ENCODE measurements around the gene NEU4.
"Not testable (repeated sequence)": the region's sequence is repeated elsewhere in the genome, so short reads cannot be mapped to it uniquely, and the experiment has no call there.

NEU4 gene

GRCh38 chr2:241775223-241776177 lies 33.5 kb upstream of the NEU4 start:
- no peak for DNase-seq (ENCODE audit: low read depth)

DNA sequence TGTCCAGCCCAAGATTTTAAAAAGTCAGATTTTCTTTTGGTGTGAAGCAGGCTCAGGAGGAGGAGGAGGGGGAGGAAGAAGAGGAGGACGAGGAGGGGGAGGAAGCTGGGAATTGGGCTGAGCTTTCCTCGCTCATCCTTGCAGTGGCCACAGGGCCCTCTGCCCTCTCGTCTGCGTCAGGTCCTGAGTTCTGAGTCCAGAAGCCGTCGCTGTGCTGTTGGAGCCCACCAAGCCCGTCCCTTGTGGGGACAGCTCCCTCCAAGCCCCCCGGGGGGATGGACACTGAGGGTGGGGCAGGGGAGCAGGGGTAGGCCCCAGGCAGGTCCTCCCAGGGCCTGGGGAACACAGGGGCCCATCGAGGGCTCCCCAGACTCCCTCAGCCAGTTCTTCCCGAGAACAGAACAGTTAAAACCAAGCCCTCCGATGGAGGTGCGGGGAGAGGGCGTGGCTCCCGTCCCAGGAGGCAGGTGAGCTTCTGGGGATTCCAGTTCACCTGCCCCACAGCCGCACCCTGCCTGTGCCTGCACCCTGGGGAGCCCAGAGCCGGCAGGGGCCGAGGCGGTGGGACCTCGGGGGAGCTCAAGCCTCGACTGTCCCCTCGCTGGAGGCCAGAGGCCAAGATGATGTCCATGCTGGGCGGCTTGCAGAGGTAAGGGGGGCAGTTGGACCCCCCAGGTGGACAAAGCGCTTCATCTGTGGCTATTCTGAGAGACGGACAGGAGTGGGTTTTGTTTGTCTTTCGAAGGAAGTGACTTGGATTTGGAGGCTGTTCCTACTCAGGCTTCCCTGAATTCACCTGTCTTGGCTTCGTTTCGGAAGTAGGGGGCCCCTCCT lies 32.4 kb upstream of the NEU4 start, which contains the start of gene GAL3ST2:
GAL3ST2 (plus strand) TSS at position 487 of the 834 bp plus-strand sequence; CDS start at position 621, 134 bp downstream.
- no peak for DNase-seq (ENCODE audit: low read depth)

DNA sequence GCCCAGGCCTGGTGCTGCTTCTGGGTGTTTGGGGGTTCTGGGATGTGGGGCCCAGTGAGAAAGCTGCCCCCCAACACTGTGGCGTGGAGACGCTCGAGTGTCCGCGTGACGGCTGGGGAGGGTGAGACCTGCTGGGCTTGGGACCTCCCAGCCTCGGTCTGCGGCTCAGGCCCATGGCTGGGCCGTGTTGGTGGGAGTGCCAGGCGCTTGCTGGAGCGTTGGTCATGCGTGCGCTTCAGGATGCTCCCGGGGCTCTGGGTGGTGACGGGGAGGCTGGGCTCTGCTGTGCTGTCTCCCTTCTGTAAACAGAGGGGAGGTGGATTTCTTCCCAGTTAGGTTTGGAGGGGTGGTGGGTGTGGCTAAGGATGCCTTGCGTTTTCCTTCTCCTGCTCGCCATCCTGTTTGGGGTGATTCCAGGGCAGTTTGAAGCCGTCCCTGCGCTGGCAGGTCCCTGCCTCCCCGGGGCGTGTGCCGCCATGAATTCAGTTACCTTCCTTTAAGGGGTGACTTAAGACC lies 31.8 kb upstream of the NEU4 start:
- DNase-seq (ENCODE audit: low read depth), result no peak

- DNase-seq (ENCODE audit: low read depth), result no peak
Observed at GRCh38 chr2:241777686-241778627, 31.0 kb upstream of the NEU4 start.

GRCh38 chr2:241780939-241781569 lies 27.9 kb upstream of the NEU4 start:
- DNase-seq (ENCODE audit: low read depth), result no peak

GRCh38 chr2:241782053-241782452 lies 26.9 kb upstream of the NEU4 start:
- not testable (repeated sequence) for DNase-seq (ENCODE audit: low read depth)

GRCh38 chr2:241788135-241788534 lies 20.9 kb upstream of the NEU4 start:
- no peak for DNase-seq (ENCODE audit: low read depth)

DNA sequence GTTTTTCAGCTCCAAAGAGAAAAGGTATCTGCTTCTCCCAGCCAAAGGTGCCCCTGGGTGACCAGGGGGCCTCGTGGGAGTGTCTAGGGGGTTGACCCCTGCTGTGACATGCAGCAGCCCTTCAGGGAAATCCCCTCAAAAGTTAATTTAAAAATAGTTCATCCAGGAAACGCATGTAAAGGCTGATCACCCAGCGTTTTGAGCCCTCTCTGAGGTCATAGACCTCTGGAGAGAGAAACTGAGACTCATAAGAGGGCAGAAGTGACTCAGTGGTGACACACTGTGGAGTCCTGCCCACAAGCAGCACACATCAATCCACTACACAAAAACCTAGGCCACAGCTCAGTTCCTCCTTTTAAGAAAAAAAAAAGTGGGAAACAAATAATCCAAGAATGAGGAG lies 20.4 kb upstream of the NEU4 start:
- no peak for DNase-seq (ENCODE audit: low read depth)

DNA sequence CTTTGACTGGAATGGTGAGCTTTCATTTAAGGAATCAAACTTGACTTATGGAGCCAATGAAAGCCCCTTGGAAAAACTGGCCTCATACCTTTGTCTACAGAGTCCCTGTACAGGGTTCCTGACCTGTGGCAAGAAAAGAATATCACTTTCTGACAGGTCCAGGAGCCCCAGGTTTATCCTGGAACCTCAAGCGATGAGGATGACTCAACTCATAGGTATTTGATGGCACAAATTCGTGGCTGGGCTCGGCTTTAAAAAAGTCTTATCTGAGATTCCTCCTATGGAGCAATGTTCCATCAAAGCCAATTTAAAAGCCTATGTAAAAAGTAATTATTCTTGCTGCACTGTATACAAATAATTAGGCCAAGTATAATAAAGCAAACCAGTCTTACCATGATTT lies 17.6 kb upstream of the NEU4 start:
- DNase-seq (ENCODE audit: low read depth), result not testable (repeated sequence)

- DNase-seq (ENCODE audit: low read depth), result no peak
Observed at GRCh38 chr2:241793385-241793784, 15.6 kb upstream of the NEU4 start.

- DNase-seq (ENCODE audit: low read depth), result no peak
Observed at GRCh38 chr2:241794250-241794823, 14.7 kb upstream of the NEU4 start.

DNA sequence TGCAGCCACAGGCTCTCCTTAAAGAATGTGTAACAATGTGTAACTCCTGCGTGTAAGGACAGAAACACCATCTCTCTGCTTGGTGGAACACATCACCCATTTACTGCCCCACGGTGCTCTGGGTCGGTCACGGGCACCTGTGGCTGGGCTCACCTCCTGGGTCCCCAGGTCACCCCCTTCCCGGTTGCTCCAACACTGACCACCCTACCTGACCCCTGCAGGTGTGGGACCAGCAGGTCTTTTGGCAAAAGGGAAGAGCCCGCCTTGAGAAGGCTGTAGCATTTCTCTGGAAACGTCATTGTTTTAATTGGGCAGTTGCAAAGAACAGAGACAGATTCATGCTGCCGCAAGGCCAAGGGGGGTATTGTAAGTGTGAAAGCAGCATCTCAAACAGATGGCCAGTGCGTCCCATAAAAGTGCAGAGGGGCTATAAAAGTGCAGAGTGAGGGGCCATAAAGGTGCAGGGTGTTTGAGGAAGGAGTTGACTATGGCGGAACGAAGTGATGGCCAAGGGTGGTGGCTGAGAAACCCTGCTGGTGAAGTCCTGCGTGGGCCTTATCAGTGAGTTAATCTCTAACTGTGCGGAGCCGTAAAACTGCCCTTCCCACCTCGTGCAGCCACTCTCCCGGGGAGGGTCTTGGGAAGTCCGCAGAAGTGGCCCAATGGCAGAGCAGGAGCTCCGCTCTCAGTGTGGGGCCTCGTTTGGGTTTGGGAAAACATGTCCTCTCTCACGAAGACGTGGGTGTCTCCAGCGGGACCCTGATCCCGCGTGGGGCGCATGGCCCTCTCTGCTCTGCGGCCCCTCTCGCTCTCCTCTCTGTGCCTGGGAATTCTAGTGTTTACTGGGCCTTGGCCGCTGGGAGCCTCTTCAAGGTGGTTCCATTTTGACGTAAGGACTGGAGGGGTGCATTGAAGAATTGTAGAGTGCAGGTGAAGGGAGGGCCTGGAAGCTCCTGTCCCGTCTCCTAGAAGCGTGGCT lies 13.7 kb upstream of the NEU4 start:
- DNase-seq (ENCODE audit: low read depth), result no peak

DNA sequence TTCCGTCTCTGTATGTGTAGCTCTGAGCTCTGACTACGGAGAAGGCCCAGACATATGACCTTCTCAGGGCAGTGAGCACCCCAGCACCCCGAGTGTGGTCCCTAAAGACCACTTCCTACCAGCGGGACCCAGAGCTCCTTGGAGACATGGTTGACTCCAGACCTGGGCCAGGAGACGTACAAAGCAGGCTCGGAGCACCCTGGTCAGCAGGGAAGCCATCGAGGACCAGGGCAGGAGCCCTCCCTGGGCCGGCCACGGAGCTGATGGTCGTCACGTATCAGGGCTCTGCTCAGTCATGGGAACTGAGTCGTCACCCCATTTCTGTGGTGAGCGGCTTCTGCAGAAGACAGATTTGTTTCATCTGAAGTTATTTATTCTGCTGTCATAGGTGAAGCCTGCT lies 12.8 kb upstream of the NEU4 start:
- no peak for DNase-seq (ENCODE audit: low read depth)

- no peak for DNase-seq (ENCODE audit: low read depth)
Observed at GRCh38 chr2:241796610-241797138, 12.3 kb upstream of the NEU4 start.

DNA sequence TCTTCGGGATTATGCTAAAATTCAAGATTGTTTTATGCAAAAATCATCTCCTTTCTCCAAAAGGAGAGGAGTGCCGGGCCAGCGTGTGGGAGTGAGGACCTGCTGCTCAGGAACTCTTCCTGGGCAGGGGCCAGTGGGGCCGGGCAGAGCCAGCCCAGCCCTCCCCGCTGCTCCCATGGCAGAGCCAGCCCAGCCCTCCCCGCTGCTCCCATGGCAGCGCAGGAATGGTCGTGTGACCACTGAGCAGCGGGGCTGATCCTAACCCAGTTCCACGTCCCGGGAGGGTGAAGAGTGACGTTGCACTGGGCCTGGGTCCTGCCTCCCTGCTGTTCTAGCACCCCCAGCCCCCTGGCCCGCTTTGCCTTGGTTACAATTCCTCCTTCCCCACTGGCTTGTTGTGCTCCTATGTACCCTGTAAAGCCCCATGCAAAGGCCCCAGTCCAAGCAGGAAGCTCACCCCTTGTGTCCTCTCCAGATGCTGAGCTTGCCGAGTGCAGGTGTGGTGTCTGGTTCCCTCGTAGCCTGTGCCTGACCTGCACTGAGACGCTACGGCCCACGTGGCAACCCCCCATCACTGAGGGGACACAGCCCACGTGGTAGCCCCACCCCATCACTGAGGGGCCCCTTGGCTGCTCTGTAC lies 11.4 kb upstream of the NEU4 start:
- no peak for DNase-seq (ENCODE audit: low read depth)

DNA sequence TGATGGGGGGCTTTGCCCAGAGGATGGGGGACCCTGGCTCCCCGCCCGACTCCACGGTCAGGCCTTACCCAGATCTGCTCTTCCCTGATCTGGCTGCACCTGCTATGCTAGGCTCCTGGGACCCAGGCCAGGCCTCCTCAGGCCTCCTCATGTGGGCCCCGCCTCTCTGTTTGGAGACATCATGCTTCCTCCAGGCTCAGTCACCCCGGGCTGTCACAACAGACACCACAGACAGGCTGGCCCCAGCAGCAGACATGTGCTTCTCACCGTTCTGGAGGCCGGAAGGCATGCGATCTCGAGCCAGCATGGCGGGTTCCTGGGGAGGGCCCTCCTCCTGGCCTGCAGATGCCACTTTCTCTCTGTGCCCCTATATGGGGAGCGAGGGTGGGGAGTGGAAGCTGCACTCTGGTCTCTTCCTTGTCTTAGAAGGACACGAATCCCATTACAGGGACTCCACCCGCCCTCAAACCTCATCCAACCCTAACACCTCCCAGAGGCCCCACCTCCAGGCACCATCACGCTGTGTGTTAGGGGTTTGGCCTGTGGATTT lies 10.8 kb upstream of the NEU4 start:
- DNase-seq (ENCODE audit: low read depth), result no peak

- DNase-seq (ENCODE audit: low read depth), result no peak
Observed at GRCh38 chr2:241798631-241799521, 10.1 kb upstream of the NEU4 start.

All from stimulated activated CD8-positive, alpha-beta memory T cell treated with anti-CD3 and anti-CD28 coated beads, Interleukin-15, amount 100 ng/mL, for 1 hour (primary cell).